HepG2 (cell line): ENCODE data around the gene PTPRCAP. TPM values are rescaled to one million over a fixed set of nuclear protein-coding genes. Genes with fewer than 3 reads are reported as not detected.

ENCODE experiments used
- ARHGAP35 ChIP-seq: sonication (generic); formaldehyde crosslinking; IDR thresholded peaks from 2 replicates; pipeline ENCODE4 v1.9.0; 2022; ENCODE audit warnings: mild to moderate bottlenecking, inconsistent platforms, moderate library complexity, missing genetic modification reagents, borderline replicate concordance
- ATF2 ChIP-seq: sonication (generic); formaldehyde crosslinking; IDR thresholded peaks from 2 replicates; pipeline ENCODE4 v1.4.0; 2020; ENCODE audit warnings: missing genetic modification reagents
- GPN1 ChIP-seq: sonication (generic); formaldehyde crosslinking; IDR thresholded peaks from 2 replicates; pipeline ENCODE4 v1.5.1; 2020; ENCODE audit warnings: missing genetic modification reagents, borderline replicate concordance
- HIVEP1 ChIP-seq: sonication (generic); formaldehyde crosslinking; IDR thresholded peaks from 2 replicates; pipeline ENCODE4 v1.4.0; 2020; ENCODE audit warnings: mild to moderate bottlenecking, missing genetic modification reagents
- JARID2 ChIP-seq: sonication (generic); formaldehyde crosslinking; IDR thresholded peaks from 2 replicates; pipeline ENCODE4 v1.8.1; 2023; ENCODE audit warnings: missing genetic modification reagents, inconsistent platforms; ENCODE audit not compliant: insufficient replicate concordance
- JDP2 ChIP-seq: sonication (generic); formaldehyde crosslinking; IDR thresholded peaks from 2 replicates; pipeline ENCODE4 v1.8.1; 2022; ENCODE audit warnings: missing genetic modification reagents, borderline replicate concordance
- MEIS2 ChIP-seq: sonication (generic); formaldehyde crosslinking; IDR thresholded peaks from 2 replicates; pipeline ENCODE4 v1.9.0; 2021; ENCODE audit warnings: mild to moderate bottlenecking, missing genetic modification reagents
- MTA3 ChIP-seq: sonication (generic); formaldehyde crosslinking; IDR thresholded peaks from 2 replicates; pipeline ENCODE4 v1.4.0; 2020; ENCODE audit warnings: missing genetic modification reagents
- NFAT5 ChIP-seq: sonication (generic); formaldehyde crosslinking; IDR thresholded peaks from 2 replicates; pipeline ENCODE4 v1.4.0; 2020; ENCODE audit warnings: missing genetic modification reagents
- NR0B2 ChIP-seq: sonication (generic); formaldehyde crosslinking; IDR thresholded peaks from 2 replicates; pipeline ENCODE4 v1.4.0; 2020; ENCODE audit warnings: mild to moderate bottlenecking, missing genetic modification reagents
- RAD21 ChIP-seq: fragments of 450-650 bp; formaldehyde crosslinking; IDR thresholded peaks from 2 replicates; pipeline ENCODE4 v1.5.0; 2020; ENCODE audit warnings: mild to moderate bottlenecking
- RELA ChIP-seq: sonication (generic); formaldehyde crosslinking; IDR thresholded peaks from 2 replicates; pipeline ENCODE4 v1.4.0; 2020; ENCODE audit warnings: missing genetic modification reagents
- SSRP1 ChIP-seq: IDR thresholded peaks from 2 replicates; pipeline ENCODE4 v1.6.1; 2016; ENCODE audit warnings: control low read depth
- THAP8 ChIP-seq: sonication (generic); formaldehyde crosslinking; IDR thresholded peaks from 2 replicates; pipeline ENCODE4 v1.5.1; 2020; ENCODE audit warnings: missing genetic modification reagents, mild to moderate bottlenecking, borderline replicate concordance
- YY1 ChIP-seq: IDR thresholded peaks from 2 replicates; pipeline ENCODE4 v1.6.1; 2011; ENCODE audit warnings: low read length, low read depth, moderate library complexity, mild to moderate bottlenecking; ENCODE audit not compliant: insufficient read depth, insufficient replicate concordance
- ZNF234 ChIP-seq: sonication (generic); formaldehyde crosslinking; conservative IDR thresholded peaks from 2 replicates; pipeline ENCODE4 v1.5.1; 2020; ENCODE audit warnings: mild to moderate bottlenecking, missing genetic modification reagents
- ZNF652 ChIP-seq: IDR thresholded peaks from 2 replicates; pipeline ENCODE4 v1.6.1; 2016; ENCODE audit warnings: low read depth, borderline replicate concordance
- ZNF766 ChIP-seq: sonication (generic); formaldehyde crosslinking; IDR thresholded peaks from 2 replicates; pipeline ENCODE4 v1.5.0; 2020; ENCODE audit warnings: missing genetic modification reagents, borderline replicate concordance
- ZNF879 ChIP-seq: sonication (generic); formaldehyde crosslinking; IDR thresholded peaks from 2 replicates; pipeline ENCODE4 v1.8.1; 2023; ENCODE audit warnings: missing genetic modification reagents
- ZSCAN20 ChIP-seq: sonication (generic); formaldehyde crosslinking; IDR thresholded peaks from 2 replicates; pipeline ENCODE4 v1.4.0; 2020; ENCODE audit warnings: missing genetic modification reagents, mild to moderate bottlenecking, borderline replicate concordance
- ZSCAN30 ChIP-seq: sonication (generic); formaldehyde crosslinking; IDR thresholded peaks from 2 replicates; pipeline ENCODE4 v1.5.0; 2020; ENCODE audit warnings: mild to moderate bottlenecking, missing genetic modification reagents
- polyA plus RNA-seq, 8 experiments: library from polyadenylated mRNA; depleted of rRNA in 3 of 8; stranded (reverse) in 7 of 8; unstranded in 1 of 8; fragments of >200 nt; fragmentation: Illumina TruSeq in 4 of 8; extraction: Trizol in 4 of 8; gene quantifications; 2 replicates each; pipeline versions ENCODE4 v1.2.1 to v1.2.3, GENCODE V29; 2011 to 2016; ENCODE audit warnings: low read depth in 4 of 8, missing spikeins in 1 of 8, mixed read lengths in 1 of 8; ENCODE audit not compliant: insufficient read depth in 1 of 8
- total RNA-seq, 5 experiments: library from RNA; depleted of rRNA; stranded (reverse); fragments of >200 nt; fragmentation: Illumina TruSeq; extraction: Trizol; gene quantifications; 2 replicates each; pipeline ENCODE4 v1.2.3, GENCODE V29; 2016; ENCODE audit warnings: low read depth in 1 of 5

PTPRCAP gene
- total and polyA plus RNA-seq, 2 of the 13 experiments (the other 11 are each of a cell fraction or from before 2014, with no cell fraction given) = 0.60 to 0.70 TPM

DNA sequence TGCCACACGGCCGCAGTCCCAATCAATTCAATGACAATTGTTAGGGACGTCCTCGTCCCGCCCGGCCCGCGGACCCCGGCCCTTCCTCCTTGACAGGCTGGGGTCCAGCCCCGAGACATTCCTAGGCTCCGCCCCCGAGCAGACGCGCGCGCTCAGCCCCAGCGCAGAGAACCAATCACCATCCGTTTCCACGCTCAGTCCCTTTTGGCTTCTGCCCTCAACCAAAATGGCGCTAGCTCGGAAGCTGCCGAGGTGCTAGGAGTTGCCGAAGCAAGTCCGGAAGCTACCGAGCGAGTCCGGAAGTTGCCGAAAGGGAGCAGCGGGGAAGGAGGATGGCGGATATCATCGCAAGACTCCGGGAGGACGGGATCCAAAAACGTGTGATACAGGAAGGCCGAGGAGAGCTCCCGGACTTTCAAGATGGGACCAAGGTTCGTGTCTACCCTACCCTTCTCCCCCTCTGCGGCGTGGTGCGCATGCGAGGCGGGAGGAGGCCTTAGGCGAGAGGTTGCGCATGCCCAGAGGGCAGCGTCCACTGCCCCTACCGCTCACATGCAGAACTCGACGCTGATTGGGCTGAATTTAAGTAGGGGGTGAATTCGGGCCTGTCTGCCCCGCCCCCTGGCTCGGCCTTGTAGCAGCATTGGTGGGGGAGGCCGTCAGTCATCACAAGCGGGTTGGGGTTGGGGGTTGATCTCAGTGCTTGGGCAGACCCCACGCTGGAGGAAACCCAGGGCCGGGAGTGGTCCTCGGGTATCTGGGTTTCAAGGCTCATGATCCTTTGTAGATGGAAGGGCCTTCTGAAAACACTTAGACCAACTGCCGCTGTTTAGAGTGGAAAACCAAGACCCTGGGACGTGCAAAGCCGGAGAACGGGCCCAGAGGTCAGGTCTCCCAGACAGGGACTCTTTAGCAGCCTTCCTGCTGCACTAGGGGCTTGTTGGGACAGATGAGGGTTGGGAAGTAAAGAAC, 45.6 kb upstream of the PTPRCAP start, which contains the start of gene AIP (continued):
- TF ChIP-seq JARID2 (CRISPR knock-in tag) (peak; percentile 97), ATF2 (CRISPR knock-in tag) (peak; percentile 65; the same call in 1 of the 2 replicates), ARHGAP35 (CRISPR knock-in tag) (peak; percentile 98), ZNF766 (peak; percentile 98), SSRP1 (CRISPR knock-in tag) (no peak), ZSCAN30 (CRISPR knock-in tag) (peak; percentile 97; the same call in 1 of the 2 replicates), GPN1 (CRISPR knock-in tag) (peak; percentile 55; the same call in 1 of the 2 replicates), THAP8 (peak; percentile 92; the same call in 1 of the 2 replicates), ZSCAN20 (CRISPR knock-in tag) (0 out of 2 replicates have a peak, but pooled peaks have one; percentile 49), NFAT5 (CRISPR knock-in tag) (peak; percentile 95; the same call in 1 of the 2 replicates), MEIS2 (CRISPR knock-in tag) (peak; percentile 54; the same call in 1 of the 2 replicates), YY1 (peak; percentile 100), NR0B2 (peak; percentile 96), JDP2 (no peak), ZNF652 (peak; percentile 46), MTA3 (no peak), ZNF879 (CRISPR knock-in tag) (peak; percentile 98), RELA (CRISPR knock-in tag) (peak; percentile 85; the same call in 1 of the 2 replicates), RAD21 (CRISPR knock-in tag) (no peak), ZNF234 (peak; percentile 72), HIVEP1 (CRISPR knock-in tag) (peak; percentile 94)
